Testis (tissue), 3 donors: Measurements from ENCODE around the gene THBS4. TPM values are rescaled to one million over a fixed set of nuclear protein-coding genes. Genes with fewer than 3 reads are reported as not detected.

Source experiments
- DNase-seq: peaks from one replicate; pipeline ENCODE4 v3.0.0-alpha.2; 2019
- H3K27ac ChIP-seq, 2 donors: fragments of 200-600 bp; sonication (generic); one replicate each; pipeline ENCODE4 v1.5.1; 2019
- H3K27me3 ChIP-seq: fragments of 200-600 bp; sonication (generic); one replicate; pipeline ENCODE4 v1.5.1; 2019
- H3K36me3 ChIP-seq: fragments of 200-600 bp; sonication (generic); one replicate; pipeline ENCODE4 v1.5.1; 2017; ENCODE audit warnings: low read depth; ENCODE audit errors: missing control alignments
- H3K4me1 ChIP-seq: fragments of 200-600 bp; sonication (generic); one replicate; pipeline ENCODE4 v1.5.1; 2019
- H3K4me3 ChIP-seq, 2 donors: fragments of 200-600 bp; sonication (generic); one replicate each; pipeline ENCODE4 v1.5.1; 2017 to 2019
- H3K9me3 ChIP-seq: fragments of 200-600 bp; sonication (generic); one replicate; pipeline ENCODE4 v1.5.1; 2017
- POLR2A ChIP-seq: fragments of 450-650 bp; IDR thresholded peaks from one replicate; pipeline ENCODE4 v1.6.1; 2017; ENCODE audit warnings: antibody characterized with exemption, mild to moderate bottlenecking, moderate library complexity
- WGBS, 2 donors: methylation state at CpG; one replicate each; pipeline ENCODE4 v1.1.5; 2018; 5-methylcytosine and 5-hydroxymethylcytosine counted together
- intact Hi-C: fragments of 100-400 bp; cut with DNase I; formaldehyde crosslinking; loops from one replicate; pipeline ENCODE4 v1.15.1; 2023; ENCODE audit warnings: low total_unique reads
- polyA plus RNA-seq: library from polyadenylated mRNA; stranded (reverse); fragments of 350-450 nt; fragmentation: Illumina TruSeq; extraction: RNeasy Lipid Tissue Mini Kit (QIAGEN cat#74804); gene quantifications from one replicate; pipeline ENCODE4 v1.2.3, GENCODE V29; 2014; ENCODE audit warnings: low read depth, low replicate concordance; ENCODE audit not compliant: insufficient read depth
- total RNA-seq, 2 donors: library from RNA; depleted of rRNA; stranded (reverse); fragments of >200 nt; gene quantifications; one replicate each; pipeline ENCODE4 v1.2.3, GENCODE V29; 2016
- TF ChIP-seq, protein P1 (sequence below), 3 experiments: fragments of 450-650 bp in 2 of 3; fragments of 200-600 bp in 1 of 3; sonication (generic) in 1 of 3; IDR thresholded peaks; one replicate each; pipeline ENCODE4 v1.5.1; 2016 to 2019; ENCODE audit warnings: antibody characterized with exemption in 3 of 3, mild to moderate bottlenecking in 2 of 3, moderate library complexity in 1 of 3

The THBS4 gene
- total and polyA plus RNA-seq, 3 donors from 2014 or later: 14.1 to 62.5 (median 18.3) TPM

DNA sequence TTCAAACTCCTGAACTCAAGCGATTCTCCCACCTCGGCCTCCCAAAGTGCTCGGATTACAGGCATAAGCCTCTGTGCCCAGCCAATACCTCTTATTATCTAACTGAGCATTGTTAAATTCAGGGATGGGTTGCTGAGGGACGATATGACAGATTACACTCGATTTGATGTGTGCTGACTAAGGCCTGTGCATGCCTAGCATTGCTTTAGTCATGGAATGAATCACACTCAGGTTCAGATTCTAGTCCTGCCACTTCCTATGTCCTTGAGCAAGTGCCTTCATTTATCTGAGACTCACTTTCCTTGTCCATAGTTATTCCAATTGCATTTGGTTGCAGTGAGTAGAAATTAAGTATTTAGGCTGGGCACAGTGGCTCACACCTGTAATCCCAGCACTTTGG lies 19.5 kb downstream of the THBS4 start:
- Histone ChIP-seq H3K9me3 (no peaks in the 10 kb centered on the region), H3K4me1 (no peaks in the 10 kb centered on the region), H3K27ac (no peak overlapping the region), H3K36me3 (no peaks in the 10 kb centered on the region), H3K27me3 (no peaks in the 10 kb centered on the region), H3K4me3 (no peak overlapping the region)
- TF ChIP-seq, protein P1, sequence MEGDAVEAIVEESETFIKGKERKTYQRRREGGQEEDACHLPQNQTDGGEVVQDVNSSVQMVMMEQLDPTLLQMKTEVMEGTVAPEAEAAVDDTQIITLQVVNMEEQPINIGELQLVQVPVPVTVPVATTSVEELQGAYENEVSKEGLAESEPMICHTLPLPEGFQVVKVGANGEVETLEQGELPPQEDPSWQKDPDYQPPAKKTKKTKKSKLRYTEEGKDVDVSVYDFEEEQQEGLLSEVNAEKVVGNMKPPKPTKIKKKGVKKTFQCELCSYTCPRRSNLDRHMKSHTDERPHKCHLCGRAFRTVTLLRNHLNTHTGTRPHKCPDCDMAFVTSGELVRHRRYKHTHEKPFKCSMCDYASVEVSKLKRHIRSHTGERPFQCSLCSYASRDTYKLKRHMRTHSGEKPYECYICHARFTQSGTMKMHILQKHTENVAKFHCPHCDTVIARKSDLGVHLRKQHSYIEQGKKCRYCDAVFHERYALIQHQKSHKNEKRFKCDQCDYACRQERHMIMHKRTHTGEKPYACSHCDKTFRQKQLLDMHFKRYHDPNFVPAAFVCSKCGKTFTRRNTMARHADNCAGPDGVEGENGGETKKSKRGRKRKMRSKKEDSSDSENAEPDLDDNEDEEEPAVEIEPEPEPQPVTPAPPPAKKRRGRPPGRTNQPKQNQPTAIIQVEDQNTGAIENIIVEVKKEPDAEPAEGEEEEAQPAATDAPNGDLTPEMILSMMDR (IDR thresholded peaks at IDR 0.05): no peak
- no peak for TF ChIP-seq POLR2A
- DNase-seq: no peak
- intact Hi-C loops: no loop called here
- 99% methylated on average over 5 of the region's 5 CpGs for WGBS, 2 donors

DNA sequence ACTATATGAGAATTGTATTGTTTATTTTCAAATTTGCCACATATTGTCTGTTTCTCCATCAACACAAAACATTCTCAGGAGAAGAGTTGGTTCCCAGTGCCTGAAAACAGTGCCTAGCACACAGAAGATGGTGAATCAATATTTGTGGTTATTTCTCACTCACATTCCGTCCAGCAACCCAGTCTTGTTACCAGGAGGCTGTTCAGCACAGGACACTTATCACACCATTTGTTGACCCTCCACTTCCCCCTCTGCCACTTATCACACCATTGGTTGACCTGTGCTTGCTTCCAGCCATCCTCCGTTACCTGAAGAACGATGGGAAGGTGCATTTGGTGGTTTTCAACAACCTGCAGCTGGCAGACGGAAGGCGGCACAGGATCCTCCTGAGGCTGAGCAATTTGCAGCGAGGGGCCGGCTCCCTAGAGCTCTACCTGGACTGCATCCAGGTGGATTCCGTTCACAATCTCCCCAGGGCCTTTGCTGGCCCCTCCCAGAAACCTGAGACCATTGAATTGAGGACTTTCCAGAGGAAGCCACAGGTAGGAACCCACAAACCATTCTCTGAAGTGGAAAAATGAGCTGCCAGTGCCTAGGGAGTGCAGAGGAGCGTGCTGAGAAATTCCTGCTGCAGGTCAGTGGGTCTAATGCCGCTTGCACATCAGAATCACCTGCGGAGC lies 20.5 kb downstream of the THBS4 start:
- no peak overlapping the region for H3K27ac ChIP-seq
- 80% methylated on average over 10 to 11 of the region's 11 CpGs for WGBS, 2 donors
- no peak overlapping the region for H3K4me3 ChIP-seq
- H3K36me3 ChIP-seq: no peaks in the 10 kb centered on the region
- DNase-seq: no peak
- H3K9me3 ChIP-seq: no peaks in the 10 kb centered on the region
- no peaks in the 10 kb centered on the region for H3K27me3 ChIP-seq
- TF ChIP-seq POLR2A: no peak
- TF ChIP-seq, protein P1 (IDR thresholded peaks at IDR 0.05): no peak
- intact Hi-C loops: no loop called here
- no peaks in the 10 kb centered on the region for H3K4me1 ChIP-seq

DNA sequence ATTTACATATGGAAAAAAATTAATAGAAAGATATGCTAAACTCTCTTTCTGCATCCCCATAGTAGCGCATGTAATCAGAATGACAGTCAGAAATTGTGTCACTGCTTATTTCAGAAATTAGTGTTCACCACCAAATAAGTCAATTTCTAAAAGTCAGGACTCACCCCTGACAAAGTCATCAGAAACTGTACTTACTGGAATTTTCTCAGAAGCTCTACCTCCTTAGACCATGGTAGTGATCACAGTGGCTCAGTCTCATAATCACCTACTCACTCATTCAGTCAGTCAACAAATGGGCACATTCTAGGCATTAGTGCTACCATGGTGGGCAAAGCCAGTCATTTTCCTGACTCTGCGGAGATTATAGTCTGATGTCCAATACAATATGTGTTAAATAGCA lies 22.0 kb downstream of the THBS4 start:
- Histone ChIP-seq H3K4me1 (no peaks in the 10 kb centered on the region), H3K36me3 (no peaks in the 10 kb centered on the region), H3K27me3 (no peaks in the 10 kb centered on the region), H3K27ac (no peak overlapping the region), H3K9me3 (no peaks in the 10 kb centered on the region), H3K4me3 (no peak overlapping the region)
- WGBS, 2 donors: 96 to 97% methylated on average over 2 of the region's 2 CpGs
- TF ChIP-seq POLR2A: no peak
- TF ChIP-seq, protein P1 (IDR thresholded peaks at IDR 0.05): no peak
- no peak for DNase-seq
- intact Hi-C loops: no loop called here

DNA sequence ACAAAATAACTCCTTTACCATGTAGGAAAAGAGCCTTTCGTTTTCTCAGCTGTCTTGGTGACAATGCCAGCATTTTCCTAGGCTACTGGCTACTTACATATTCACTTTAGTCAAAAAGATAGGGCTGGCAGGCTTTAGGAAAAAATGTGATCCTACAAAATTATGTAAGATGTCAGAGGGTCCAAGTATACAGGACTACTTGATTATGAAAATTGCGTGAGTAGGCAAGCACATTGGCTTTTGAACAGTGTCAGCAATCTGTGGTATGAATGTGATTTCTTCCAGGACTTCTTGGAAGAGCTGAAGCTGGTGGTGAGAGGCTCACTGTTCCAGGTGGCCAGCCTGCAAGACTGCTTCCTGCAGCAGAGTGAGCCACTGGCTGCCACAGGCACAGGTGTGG lies 22.8 kb downstream of the THBS4 start:
- TF ChIP-seq, protein P1 (IDR thresholded peaks at IDR 0.05): no peak
- TF ChIP-seq POLR2A: no peak
- DNase-seq: no peak

DNA sequence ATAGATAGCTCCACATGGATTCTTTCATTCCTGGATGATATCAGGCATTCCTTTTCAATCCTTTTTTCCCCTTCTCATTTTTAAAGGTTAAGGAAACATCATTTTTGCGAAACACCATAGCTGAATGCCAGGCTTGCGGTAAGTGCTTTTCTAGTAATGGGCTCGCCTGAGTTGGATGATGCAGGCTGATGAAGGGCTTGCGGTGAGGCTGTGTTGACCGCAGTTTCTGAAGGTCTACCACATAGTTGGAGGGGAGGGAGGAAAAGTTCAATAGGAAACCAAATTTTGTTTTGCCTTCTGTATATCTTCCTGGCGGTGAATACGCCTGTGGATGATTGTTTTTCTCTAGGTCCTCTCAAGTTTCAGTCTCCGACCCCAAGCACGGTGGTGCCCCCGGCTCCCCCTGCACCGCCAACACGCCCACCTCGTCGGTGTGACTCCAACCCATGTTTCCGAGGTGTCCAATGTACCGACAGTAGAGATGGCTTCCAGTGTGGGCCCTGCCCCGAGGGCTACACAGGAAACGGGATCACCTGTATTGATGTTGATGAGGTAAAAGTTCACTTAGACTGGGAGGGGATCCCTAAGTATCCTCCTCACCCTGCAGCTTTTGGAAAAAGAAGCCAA lies 24.3 kb downstream of the THBS4 start:
- H3K9me3 ChIP-seq: no peaks in the 10 kb centered on the region

More for the DNA sequence above, 22.8 kb downstream of the THBS4 start:
- Histone ChIP-seq H3K36me3 (no peaks in the 10 kb centered on the region), H3K27me3 (no peaks in the 10 kb centered on the region), H3K4me1 (no peaks in the 10 kb centered on the region), H3K4me3 (no peak overlapping the region), H3K9me3 (no peaks in the 10 kb centered on the region), H3K27ac (no peak overlapping the region)
- WGBS, 2 donors: 75 to 78% methylated on average over 2 of the region's 2 CpGs
- intact Hi-C loops: no loop called here

More for the DNA sequence above, 24.3 kb downstream of the THBS4 start:
- 93 to 97% methylated on average over 18 of the region's 18 CpGs for WGBS, 2 donors
- intact Hi-C loops: no loop called here
- H3K36me3 ChIP-seq: no peaks in the 10 kb centered on the region
- no peak for DNase-seq
- H3K4me3 ChIP-seq: no peak overlapping the region
- TF ChIP-seq, protein P1 (IDR thresholded peaks at IDR 0.05): no peak
- TF ChIP-seq POLR2A: no peak
- no peaks in the 10 kb centered on the region for H3K27me3 ChIP-seq
- no peaks in the 10 kb centered on the region for H3K4me1 ChIP-seq
- no peak overlapping the region for H3K27ac ChIP-seq
